SK-N-SH treated with all-trans-retinoic acid at 6 μM for 48 hours (cell line): ENCODE data around the gene CCNI2.

Experiments used
- ATAC-seq: fragments of 200-7000 bp; cut with Tn5 transposase; 3 replicates; pipeline ENCODE4 v1.9.1; 2020; ENCODE audit warnings: mild to moderate bottlenecking, moderate library complexity
- ARNTL ChIP-seq: fragments of 450-650 bp; formaldehyde crosslinking; IDR thresholded peaks from 2 replicates; pipeline ENCODE4 v1.5.0; 2020; ENCODE audit warnings: low read depth, mild to moderate bottlenecking, moderate library complexity, borderline replicate concordance
- BACH2 ChIP-seq: fragments of 250-450 bp; sonication (Bioruptor Pico); IDR thresholded peaks from 2 replicates; pipeline ENCODE4 v1.9.0; 2021; ENCODE audit warnings: mild to moderate bottlenecking, borderline replicate concordance
- CSDC2 ChIP-seq: fragments of 250-450 bp; sonication (Bioruptor Pico); IDR thresholded peaks from 2 replicates; pipeline ENCODE4 v1.5.0; 2020; ENCODE audit warnings: mild to moderate bottlenecking, moderate library complexity
- CSRNP3 ChIP-seq: fragments of 250-450 bp; sonication (Bioruptor Pico); IDR thresholded peaks from 2 replicates; pipeline ENCODE4 v1.5.1; 2021; ENCODE audit warnings: mild to moderate bottlenecking, moderate library complexity
- ESRRG ChIP-seq: fragments of 250-450 bp; sonication (Bioruptor Pico); IDR thresholded peaks from 2 replicates; pipeline ENCODE4 v1.6.1; 2021; ENCODE audit warnings: mild to moderate bottlenecking
- GLIS3 ChIP-seq: fragments of 250-450 bp; sonication (Bioruptor Pico); IDR thresholded peaks from 2 replicates; pipeline ENCODE4 v1.5.0; 2020; ENCODE audit warnings: mild to moderate bottlenecking, moderate library complexity
- ISL1 ChIP-seq: fragments of 250-450 bp; sonication (Bioruptor Pico); IDR thresholded peaks from 2 replicates; pipeline ENCODE4 v2.1.2; 2022; ENCODE audit warnings: mild to moderate bottlenecking, moderate library complexity
- OSR1 ChIP-seq: fragments of 250-450 bp; sonication (Bioruptor Pico); IDR thresholded peaks from 2 replicates; pipeline ENCODE4 v1.8.0; 2022; ENCODE audit warnings: moderate library complexity, mild to moderate bottlenecking, inconsistent platforms
- PATZ1 ChIP-seq: fragments of 250-450 bp; sonication (Bioruptor Pico); IDR thresholded peaks from 2 replicates; pipeline ENCODE4 v1.8.0; 2020; ENCODE audit warnings: mild to moderate bottlenecking, moderate library complexity, borderline replicate concordance
- POU6F1 ChIP-seq: fragments of 250-450 bp; sonication (Bioruptor Pico); IDR thresholded peaks from 2 replicates; pipeline ENCODE4 v1.8.0; 2021; ENCODE audit warnings: low read depth, mild to moderate bottlenecking, moderate library complexity, borderline replicate concordance
- PPARA ChIP-seq: fragments of 250-450 bp; sonication (Bioruptor Pico); IDR thresholded peaks from 2 replicates; pipeline ENCODE4 v1.5.0; 2020; ENCODE audit warnings: mild to moderate bottlenecking, borderline replicate concordance
- SNAI2 ChIP-seq: fragments of 250-450 bp; sonication (Bioruptor Pico); IDR thresholded peaks from 2 replicates; pipeline ENCODE4 v1.5.0; 2020; ENCODE audit warnings: mild to moderate bottlenecking, moderate library complexity
- TCF4 ChIP-seq: fragments of 250-450 bp; sonication (Bioruptor Pico); IDR thresholded peaks from 2 replicates; pipeline ENCODE4 v1.8.0; 2021; ENCODE audit warnings: mild to moderate bottlenecking, moderate library complexity, borderline replicate concordance
- TOX ChIP-seq: fragments of 250-450 bp; sonication (Bioruptor Pico); IDR thresholded peaks from 2 replicates; pipeline ENCODE4 v1.8.0; 2021; ENCODE audit warnings: mild to moderate bottlenecking, moderate library complexity, borderline replicate concordance
- ZC3H10 ChIP-seq: fragments of 250-450 bp; sonication (Bioruptor Pico); IDR thresholded peaks from 2 replicates; pipeline ENCODE4 v1.5.1; 2021; ENCODE audit warnings: mild to moderate bottlenecking, moderate library complexity
- ZFP3 ChIP-seq: fragments of 250-450 bp; sonication (Bioruptor Pico); IDR thresholded peaks from 2 replicates; pipeline ENCODE4 v1.5.0; 2020; ENCODE audit warnings: mild to moderate bottlenecking, moderate library complexity
- ZFP30 ChIP-seq: fragments of 450-650 bp; formaldehyde crosslinking; IDR thresholded peaks from 2 replicates; pipeline ENCODE4 v1.5.0; 2022; ENCODE audit warnings: mild to moderate bottlenecking, moderate library complexity
- ZNF70 ChIP-seq: fragments of 450-650 bp; formaldehyde crosslinking; IDR thresholded peaks from 2 replicates; pipeline ENCODE4 v1.5.0; 2020; ENCODE audit warnings: mild to moderate bottlenecking, moderate library complexity
- ZNF8 ChIP-seq: fragments of 450-650 bp; formaldehyde crosslinking; IDR thresholded peaks from 2 replicates; pipeline ENCODE4 v1.5.0; 2020; ENCODE audit warnings: mild to moderate bottlenecking, moderate library complexity
- TF ChIP-seq, protein P1 (sequence below): fragments of 250-450 bp; sonication (Bioruptor Pico); IDR thresholded peaks from 2 replicates; pipeline ENCODE4 v1.5.1; 2020; ENCODE audit warnings: low read depth, mild to moderate bottlenecking, moderate library complexity

CCNI2 gene

DNA sequence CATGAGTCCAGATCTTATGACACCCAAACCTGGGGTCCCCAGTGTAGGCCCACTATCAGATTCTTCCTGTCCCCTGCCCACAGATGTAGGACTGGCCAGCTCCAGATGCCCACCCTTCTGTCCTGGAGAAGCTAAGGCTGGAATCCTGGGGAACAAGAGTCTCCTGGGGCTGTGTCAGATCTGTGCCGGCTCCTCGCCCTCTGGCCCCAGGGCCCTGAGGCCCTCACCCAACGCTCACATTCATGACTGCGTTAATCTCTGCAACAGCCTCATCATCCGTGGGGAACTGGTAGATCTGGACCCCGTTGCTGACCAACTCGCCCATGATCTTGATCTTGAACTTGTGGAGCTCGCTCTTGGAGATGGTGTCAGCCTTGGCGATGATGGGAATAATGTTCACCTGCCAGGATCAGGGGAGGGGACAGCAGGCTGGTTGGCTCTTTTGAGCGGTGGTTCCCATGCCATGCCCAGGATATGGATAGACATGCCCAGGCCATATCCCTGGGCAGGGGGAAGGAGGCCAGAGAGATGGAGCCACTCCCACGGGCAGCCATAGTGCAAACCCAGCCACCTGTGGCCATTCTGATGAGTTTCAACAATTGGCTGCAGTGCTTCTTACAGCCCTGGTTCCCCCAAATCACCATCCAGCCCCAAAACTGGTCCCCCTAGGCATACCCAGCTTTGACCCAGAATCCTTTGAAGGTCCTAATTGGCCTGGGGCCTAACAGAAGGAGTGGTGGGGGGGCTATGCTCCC lies 15.2 kb downstream of the CCNI2 start:
- TF ChIP-seq TOX (no peak), TCF4 (CRISPR knock-in tag) (no peak), ZNF70 (CRISPR knock-in tag) (no peak), ZFP30 (CRISPR knock-in tag) (no peak), ESRRG (no peak), BACH2 (CRISPR knock-in tag) (no peak), GLIS3 (no peak), SNAI2 (CRISPR knock-in tag) (no peak), PPARA (CRISPR knock-in tag) (no peak), ARNTL (CRISPR knock-in tag) (no peak), ZNF8 (no peak), ZC3H10 (CRISPR knock-in tag) (no peak), ZFP3 (CRISPR knock-in tag) (no peak), OSR1 (no peak)
- TF ChIP-seq, protein P1, sequence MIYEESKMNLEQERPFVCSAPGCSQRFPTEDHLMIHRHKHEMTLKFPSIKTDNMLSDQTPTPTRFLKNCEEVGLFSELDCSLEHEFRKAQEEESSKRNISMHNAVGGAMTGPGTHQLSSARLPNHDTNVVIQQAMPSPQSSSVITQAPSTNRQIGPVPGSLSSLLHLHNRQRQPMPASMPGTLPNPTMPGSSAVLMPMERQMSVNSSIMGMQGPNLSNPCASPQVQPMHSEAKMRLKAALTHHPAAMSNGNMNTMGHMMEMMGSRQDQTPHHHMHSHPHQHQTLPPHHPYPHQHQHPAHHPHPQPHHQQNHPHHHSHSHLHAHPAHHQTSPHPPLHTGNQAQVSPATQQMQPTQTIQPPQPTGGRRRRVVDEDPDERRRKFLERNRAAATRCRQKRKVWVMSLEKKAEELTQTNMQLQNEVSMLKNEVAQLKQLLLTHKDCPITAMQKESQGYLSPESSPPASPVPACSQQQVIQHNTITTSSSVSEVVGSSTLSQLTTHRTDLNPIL (CRISPR knock-in tag) = no peak
- no peak for ATAC-seq

DNA sequence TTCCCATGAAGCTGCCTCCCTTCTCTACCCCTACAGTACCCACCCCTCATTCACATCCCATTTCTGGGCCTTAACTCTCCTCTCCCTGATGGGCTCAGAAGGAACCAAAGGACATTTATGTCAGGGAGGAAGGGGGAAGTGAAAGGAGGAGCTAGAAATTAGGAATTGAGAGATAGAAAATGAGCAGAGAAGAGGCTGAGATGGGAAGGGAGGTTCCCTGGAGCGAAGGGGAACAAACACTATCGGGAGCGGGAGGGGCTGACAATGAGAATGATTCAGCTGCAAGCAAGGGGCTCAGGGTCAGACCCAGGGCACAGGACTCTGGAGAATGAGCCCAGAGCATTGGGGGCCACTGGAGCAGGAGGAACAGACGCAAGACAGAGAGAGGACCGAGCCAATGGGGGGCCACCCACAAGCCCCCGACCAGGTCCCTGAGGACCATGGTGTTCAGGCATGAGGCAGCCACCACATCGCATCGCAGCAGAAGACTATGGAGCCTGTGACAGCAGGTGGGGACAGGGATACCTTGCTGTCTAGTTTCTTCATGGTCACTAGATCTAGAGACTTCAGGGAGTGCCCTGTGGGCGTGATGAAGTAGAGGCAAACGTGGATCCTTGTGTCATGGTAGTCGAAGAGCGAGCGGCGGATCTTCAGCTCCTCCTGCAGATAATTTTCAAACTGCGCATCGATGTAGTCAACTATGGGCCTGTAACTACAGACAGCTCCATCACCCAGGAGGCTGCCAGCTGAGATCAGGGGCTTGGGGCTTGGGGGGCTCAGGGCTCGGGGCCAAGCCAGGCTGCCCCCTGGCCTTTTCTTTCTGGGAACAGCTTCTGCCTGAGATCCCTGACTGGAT lies 16.2 kb downstream of the CCNI2 start:
- no peak for ATAC-seq

GRCh38 chr5:132764051-132764450 lies 16.8 kb downstream of the CCNI2 start:
- no peak for ATAC-seq
- TF ChIP-seq PPARA (CRISPR knock-in tag) (no peak), ZNF70 (CRISPR knock-in tag) (no peak), ESRRG (no peak), ARNTL (CRISPR knock-in tag) (no peak), CSRNP3 (no peak), GLIS3 (no peak), ZFP3 (CRISPR knock-in tag) (no peak), CSDC2 (CRISPR knock-in tag) (no peak), TCF4 (CRISPR knock-in tag) (no peak), POU6F1 (CRISPR knock-in tag) (no peak)
- TF ChIP-seq, protein P1 (CRISPR knock-in tag) = no peak
- TF ChIP-seq, all 23 proteins: peak for 0

More for the DNA sequence above, 16.2 kb downstream of the CCNI2 start:
- no peak for TF ChIP-seq ZC3H10 (CRISPR knock-in tag)
- no peak for TF ChIP-seq ESRRG

DNA sequence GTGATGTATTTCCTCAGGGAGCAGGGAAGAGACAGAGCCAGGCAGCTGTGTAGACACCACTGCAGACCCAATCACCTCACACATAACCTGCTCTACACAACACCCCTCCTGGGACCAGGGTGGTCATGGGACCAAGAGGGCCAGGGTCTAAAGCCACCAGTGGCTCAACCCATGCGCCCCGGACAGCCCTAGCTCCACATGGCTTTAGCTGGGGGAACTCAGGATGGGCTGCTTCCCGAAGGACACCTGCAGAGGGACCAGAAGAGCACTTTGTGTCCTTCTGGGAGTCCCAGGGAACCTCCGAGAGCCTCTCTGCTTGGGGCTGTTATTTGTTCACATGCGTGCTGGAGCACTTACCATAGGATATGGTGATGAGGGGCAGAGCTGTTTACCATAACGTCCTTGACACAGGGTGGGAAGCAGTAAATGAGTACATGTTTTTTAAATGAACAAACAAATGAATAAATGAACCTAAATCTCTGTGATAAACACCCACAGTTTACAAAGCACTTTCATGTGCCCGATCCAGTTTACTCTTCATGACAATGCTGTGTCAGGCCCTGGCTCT lies 17.5 kb downstream of the CCNI2 start:
- no peak for ATAC-seq
- no peak for TF ChIP-seq ZFP3 (CRISPR knock-in tag)
- TF ChIP-seq ZC3H10 (CRISPR knock-in tag) = no peak
- no peak for TF ChIP-seq POU6F1 (CRISPR knock-in tag)
- TF ChIP-seq ESRRG = no peak
- TF ChIP-seq PATZ1 (CRISPR knock-in tag) = no peak
- TF ChIP-seq ISL1 (CRISPR knock-in tag) = no peak
- no peak for TF ChIP-seq ARNTL (CRISPR knock-in tag)
- TF ChIP-seq BACH2 (CRISPR knock-in tag) = no peak
